HFF-Myc (cell line): ENCODE results near the gene SPCS3.

Experiments used
- DNase-seq: peaks from one replicate; pipeline ENCODE4 v3.0.0-alpha.2; 2011; ENCODE audit warnings: low read depth; ENCODE audit errors: extremely low read depth
- H3K4me3 ChIP-seq: replicated peaks from 2 replicates; pipeline ENCODE4 v1.5.1; 2011; ENCODE audit warnings: low read depth, mild to moderate bottlenecking, control low read depth, low read length
- TF ChIP-seq, protein P1 (sequence below): IDR thresholded peaks from 2 replicates; pipeline ENCODE4 v1.5.1; 2012; ENCODE audit warnings: mild to moderate bottlenecking, low read depth, low read length, control low read depth; ENCODE audit errors: missing control alignments

SPCS3 gene

DNA sequence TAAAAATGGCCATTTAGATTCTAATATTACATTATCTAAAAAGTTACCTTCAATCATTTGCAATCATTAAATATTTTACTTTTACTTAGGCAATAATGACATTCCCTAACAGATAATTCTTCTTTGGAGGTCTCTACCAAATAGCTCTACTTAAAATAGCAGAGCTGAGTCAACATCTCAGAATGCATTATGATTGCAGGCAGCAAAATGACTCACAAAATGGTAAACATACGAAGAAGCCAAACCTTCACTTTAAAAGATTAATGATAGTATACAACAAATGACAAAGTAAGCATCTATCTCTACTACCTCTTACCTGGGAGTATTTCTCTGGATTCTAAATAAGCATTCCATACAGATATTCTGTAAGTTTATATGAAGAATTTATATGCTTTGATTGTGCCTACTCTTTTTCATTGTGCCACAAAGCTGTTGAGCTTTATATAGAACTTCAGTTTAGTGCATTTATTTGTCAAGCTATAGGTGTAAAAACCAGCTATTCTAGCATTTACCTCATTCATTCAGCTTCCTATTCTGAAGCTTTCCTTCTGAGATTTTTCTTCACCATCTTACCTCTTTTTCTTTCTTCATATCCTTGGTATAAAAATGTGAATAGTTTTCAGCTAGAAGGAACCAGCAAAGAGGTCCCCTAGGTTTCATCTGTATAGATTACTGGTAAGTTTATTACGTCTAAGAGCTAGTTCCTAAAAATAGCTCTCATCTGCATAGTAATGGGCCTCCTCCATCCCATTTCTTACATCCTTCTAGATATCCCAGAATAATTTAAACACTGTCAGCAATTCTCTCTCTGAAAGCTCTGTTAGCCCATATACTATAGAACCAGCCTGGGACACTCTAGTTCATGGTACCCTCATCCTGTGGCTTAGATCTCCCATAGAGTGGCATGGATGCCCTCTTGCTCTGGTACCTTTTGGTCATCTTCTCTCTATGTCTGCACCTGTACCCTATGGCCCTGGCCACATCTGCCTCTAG is 17.2 kb upstream of the SPCS3 start:
- TF ChIP-seq, protein P1, sequence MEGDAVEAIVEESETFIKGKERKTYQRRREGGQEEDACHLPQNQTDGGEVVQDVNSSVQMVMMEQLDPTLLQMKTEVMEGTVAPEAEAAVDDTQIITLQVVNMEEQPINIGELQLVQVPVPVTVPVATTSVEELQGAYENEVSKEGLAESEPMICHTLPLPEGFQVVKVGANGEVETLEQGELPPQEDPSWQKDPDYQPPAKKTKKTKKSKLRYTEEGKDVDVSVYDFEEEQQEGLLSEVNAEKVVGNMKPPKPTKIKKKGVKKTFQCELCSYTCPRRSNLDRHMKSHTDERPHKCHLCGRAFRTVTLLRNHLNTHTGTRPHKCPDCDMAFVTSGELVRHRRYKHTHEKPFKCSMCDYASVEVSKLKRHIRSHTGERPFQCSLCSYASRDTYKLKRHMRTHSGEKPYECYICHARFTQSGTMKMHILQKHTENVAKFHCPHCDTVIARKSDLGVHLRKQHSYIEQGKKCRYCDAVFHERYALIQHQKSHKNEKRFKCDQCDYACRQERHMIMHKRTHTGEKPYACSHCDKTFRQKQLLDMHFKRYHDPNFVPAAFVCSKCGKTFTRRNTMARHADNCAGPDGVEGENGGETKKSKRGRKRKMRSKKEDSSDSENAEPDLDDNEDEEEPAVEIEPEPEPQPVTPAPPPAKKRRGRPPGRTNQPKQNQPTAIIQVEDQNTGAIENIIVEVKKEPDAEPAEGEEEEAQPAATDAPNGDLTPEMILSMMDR, result no peak
- no peak overlapping the region for H3K4me3 ChIP-seq
- peak; percentile 30 for DNase-seq

DNA sequence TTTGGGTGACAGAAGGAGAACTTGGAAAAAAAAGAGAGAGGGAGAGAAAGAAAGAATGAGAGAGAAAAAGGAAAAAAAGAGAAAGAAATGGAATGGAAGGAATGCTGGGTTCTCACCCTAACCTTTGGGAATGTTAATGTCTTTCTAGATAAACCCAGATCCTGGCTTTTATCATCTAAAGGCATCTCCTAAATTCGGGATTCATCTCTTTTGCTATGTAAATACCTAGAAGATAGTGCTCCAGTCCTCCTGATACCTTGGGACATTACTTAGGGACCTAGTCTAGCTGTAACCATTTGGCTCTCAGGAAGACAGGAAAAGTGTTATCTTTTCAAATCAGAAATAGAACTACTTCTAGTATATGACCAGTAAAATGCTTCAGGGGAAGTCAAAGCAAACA is 15.8 kb upstream of the SPCS3 start:
- DNase-seq, result no peak
- H3K4me3 ChIP-seq, result no peak overlapping the region
- TF ChIP-seq, protein P1, result no peak

DNA sequence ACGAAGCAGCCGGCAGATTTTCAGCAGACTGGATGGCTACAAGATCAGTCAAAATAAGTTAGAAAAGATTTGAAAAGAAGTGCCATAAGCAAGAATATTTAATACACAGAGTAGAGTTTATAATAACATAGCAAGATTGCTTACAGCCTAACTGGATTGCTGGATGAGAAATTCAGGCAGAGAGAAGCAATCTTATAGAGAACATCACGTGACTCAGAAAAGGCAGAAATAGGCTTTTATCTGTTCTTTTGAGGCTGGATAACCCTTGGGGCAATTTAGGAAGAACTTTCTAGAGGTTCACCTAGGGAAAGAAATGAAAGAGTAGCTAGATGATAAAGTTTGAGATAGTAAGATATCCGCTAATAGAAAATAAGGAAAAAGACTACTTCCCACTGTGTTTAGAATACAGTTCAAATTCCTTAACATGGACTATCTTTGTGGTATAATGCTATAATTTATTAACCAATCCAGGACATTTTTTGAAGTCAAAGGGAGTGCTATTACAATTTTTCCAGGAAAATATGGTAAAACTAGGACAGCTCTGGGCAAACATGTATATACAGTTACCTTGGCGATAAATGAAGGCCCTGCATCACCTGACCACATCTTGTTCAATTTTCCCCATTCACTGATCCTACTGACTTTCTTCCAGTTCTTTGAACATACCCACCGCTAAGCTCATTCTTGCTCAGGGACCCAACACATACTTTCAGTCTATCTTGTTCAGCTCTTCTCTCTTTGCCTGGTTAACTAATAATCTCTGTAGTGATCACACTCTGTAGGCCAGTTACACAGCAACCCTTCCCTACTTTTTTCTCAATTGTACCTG is 12.7 kb upstream of the SPCS3 start:
- no peak overlapping the region for H3K4me3 ChIP-seq
- DNase-seq, result no peak
- TF ChIP-seq, protein P1, result no peak

DNA sequence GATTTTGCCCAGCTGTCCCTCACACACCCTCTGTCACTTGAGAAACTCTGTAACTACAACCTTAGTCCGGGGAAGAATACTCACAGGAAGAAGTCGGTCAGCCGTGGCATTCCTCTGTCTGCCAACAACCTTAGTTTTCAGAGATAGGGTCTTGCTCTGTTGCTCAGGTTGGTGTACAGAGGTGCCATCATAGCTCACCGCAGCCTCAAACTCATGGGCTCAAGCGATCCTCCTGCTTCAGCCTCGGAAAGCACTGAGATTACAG is 12.2 kb upstream of the SPCS3 start:
- TF ChIP-seq, protein P1, result no peak
- H3K4me3 ChIP-seq, result no peak overlapping the region
- DNase-seq, result no peak

DNA sequence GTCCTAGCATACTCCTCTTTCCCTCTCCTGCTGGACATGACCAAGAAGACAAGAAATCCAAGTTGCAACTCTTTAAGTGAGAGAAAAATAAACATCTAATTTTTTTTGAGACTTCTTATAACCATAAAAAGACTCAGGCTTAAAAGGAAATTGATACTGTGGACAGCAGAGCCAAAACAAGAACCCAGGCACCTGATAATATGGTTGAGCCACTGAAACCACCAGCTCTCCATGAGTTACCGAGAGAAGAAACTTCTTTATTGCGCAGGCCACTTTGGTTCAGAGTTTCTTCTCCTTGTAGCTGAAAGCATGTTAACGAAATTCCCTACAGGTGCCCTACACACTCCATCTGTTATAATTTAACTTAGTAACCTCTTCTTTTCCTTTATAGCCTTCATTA is 11.3 kb upstream of the SPCS3 start:
- TF ChIP-seq, protein P1, result no peak
- no peak overlapping the region for H3K4me3 ChIP-seq
- DNase-seq, result no peak

DNA sequence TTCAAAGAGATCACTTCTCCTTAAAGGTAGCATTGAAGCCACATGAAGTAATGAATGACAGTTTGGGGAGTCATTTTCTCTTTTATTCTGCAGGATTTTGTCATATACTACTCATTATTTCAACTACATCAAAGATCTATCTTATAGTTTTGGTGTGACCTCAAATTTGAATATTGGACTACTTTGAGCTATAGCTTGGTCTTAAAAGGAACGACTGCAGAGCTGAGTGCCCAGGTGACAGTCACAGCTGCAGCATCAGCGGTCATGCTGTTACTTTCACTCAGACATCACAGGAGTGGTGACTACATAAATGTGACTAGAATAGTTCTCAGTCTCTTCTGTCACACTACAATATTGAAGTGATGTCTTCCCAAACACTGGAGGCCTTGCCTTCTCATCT is 10.7 kb upstream of the SPCS3 start:
- no peak for DNase-seq
- no peak overlapping the region for H3K4me3 ChIP-seq
- TF ChIP-seq, protein P1, result no peak
